Measurements from ENCODE around the gene JAM2. TPM values are rescaled to one million over a fixed set of nuclear protein-coding genes. Genes with fewer than 3 reads are reported as not detected.

Gene JAM2
- total and polyA plus RNA-seq, 12 donors, result 15.3 to 54.4 (median 34.5) TPM

DNA sequence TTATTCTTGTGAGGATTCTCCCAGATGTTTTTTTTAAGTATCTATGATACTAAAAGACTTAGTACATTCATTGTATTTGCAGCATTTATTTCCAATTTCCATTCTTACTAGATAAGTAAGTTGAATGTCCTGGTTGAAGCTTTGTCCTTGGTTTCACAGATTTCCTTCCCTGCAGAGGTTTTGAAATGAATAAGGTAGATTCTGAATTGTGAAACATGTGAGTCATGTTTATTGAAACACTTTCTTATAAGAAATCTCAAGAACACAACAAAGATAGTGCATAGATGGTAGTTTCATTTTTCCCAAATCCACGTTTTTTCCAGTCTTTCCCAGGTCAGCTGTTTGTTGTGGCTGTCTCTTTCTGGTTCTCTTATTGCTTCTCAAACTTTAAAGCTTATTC is 120.5 kb downstream of the JAM2 start:
- DNase-seq (no peak), ATAC-seq (no peak)
- Histone ChIP-seq H3K27me3 (no peaks in the 10 kb centered on the region), H3K36me3 (peaks cover 0 to 90% (median 38%) of the 10 kb centered on the region in 9 donors), H3K4me3 (no peak overlapping the region), H3K4me1 (peaks cover 0 to 33% (median 15%) of the 10 kb centered on the region in 9 donors), H3K9me3 (no peaks in the 10 kb centered on the region), H3K27ac (no peak overlapping the region)
- intact Hi-C loops (cut with DNase I), result no loop called here
- TF ChIP-seq, protein P1, sequence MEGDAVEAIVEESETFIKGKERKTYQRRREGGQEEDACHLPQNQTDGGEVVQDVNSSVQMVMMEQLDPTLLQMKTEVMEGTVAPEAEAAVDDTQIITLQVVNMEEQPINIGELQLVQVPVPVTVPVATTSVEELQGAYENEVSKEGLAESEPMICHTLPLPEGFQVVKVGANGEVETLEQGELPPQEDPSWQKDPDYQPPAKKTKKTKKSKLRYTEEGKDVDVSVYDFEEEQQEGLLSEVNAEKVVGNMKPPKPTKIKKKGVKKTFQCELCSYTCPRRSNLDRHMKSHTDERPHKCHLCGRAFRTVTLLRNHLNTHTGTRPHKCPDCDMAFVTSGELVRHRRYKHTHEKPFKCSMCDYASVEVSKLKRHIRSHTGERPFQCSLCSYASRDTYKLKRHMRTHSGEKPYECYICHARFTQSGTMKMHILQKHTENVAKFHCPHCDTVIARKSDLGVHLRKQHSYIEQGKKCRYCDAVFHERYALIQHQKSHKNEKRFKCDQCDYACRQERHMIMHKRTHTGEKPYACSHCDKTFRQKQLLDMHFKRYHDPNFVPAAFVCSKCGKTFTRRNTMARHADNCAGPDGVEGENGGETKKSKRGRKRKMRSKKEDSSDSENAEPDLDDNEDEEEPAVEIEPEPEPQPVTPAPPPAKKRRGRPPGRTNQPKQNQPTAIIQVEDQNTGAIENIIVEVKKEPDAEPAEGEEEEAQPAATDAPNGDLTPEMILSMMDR (IDR thresholded peaks at IDR 0.05), result no peak
- WGBS, 2 donors, result 74% methylated on average over 1 of the region's 1 CpG

DNA sequence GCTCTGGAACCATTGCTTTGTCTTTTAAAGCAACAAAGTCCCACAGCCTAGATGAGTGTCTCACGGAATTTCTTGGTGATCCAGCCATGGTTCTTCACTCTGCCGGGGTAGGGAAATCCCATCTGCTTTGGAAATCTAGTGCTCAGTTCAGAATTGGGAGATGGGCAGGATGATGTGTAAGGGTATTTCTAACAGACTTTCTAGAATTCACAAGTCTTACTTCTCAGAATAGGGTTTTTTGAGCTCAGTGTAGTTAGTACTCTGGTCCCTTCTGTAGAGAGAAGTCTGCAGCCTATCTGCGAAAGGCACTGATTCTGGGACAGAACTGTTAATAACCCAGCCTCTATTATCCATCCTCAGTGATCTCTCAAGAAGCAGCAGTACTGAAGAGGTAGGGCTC is 121.0 kb downstream of the JAM2 start:
- no peak for ATAC-seq
- Histone ChIP-seq H3K27ac (no peak overlapping the region), H3K27me3 (no peaks in the 10 kb centered on the region), H3K4me3 (no peak overlapping the region), H3K36me3 (peaks cover 0 to 90% (median 43%) of the 10 kb centered on the region in 9 donors), H3K4me1 (peaks cover 0 to 32% (median 15%) of the 10 kb centered on the region in 9 donors), H3K9me3 (no peaks in the 10 kb centered on the region)
- WGBS, 2 donors, result 91 to 97% methylated on average over 3 of the region's 3 CpGs
- DNase-seq, result no peak
- intact Hi-C loops (cut with DNase I), result no loop called here
- TF ChIP-seq, protein P1 (IDR thresholded peaks at IDR 0.05), result no peak

DNA sequence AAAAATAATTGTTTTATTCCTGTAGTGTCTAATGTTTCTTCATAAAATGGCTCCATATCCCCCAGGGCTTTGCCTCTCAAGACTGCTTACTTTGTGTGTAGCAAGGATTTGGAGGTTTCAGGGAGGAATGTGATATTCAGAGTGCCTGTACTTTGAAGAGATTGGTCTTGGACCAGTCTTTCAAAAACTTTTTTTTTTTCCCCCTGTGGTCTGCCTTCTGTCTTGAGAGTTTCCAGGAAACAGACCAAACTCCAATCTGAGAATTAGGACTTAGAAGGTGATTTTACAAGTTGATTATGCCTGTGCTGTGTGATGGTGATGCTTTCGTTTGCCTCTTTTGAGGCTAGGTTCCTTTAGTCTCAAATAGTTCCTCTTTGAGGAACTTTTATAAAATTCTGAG is 121.6 kb downstream of the JAM2 start:
- no peak overlapping the region for H3K27ac ChIP-seq
- no peaks in the 10 kb centered on the region for H3K9me3 ChIP-seq
- H3K4me1 ChIP-seq, result peaks cover 0 to 26% (median 15%) of the 10 kb centered on the region in 9 donors
- no peak overlapping the region for H3K4me3 ChIP-seq
- H3K36me3 ChIP-seq, result peaks cover 0 to 90% (median 46%) of the 10 kb centered on the region in 9 donors
- DNase-seq, result no peak
- ATAC-seq, result no peak
- no peaks in the 10 kb centered on the region for H3K27me3 ChIP-seq
- intact Hi-C loops (cut with DNase I), result no loop called here
- TF ChIP-seq, protein P1 (IDR thresholded peaks at IDR 0.05), result no peak
- 97 to 100% methylated on average over 1 of the region's 1 CpG for WGBS, 2 donors

DNA sequence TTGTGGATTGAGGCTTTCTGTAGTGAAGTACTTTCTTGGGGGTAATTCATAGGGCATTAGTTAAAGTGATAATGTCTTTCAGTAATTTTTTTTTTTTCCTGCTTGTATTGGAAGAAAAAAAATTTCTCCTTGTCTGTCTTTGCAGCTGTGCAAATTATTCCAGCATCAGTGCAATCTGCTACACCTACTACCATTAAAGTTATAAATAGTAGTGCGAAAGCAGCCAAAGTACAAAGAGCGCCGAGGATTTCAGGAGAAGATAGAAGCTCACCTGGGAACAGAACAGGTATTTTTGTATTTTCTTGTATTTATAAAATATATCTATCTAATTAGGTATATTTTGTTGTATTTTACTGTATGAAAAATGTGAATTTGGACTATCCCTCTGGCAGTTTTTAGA is 125.0 kb downstream of the JAM2 start:
- no peaks in the 10 kb centered on the region for H3K4me1 ChIP-seq
- TF ChIP-seq, protein P1 (IDR thresholded peaks at IDR 0.05), result no peak
- H3K36me3 ChIP-seq, result peaks cover 0 to 100% (median 42%) of the 10 kb centered on the region in 9 donors
- intact Hi-C loops (cut with DNase I), result no loop called here
- no peaks in the 10 kb centered on the region for H3K27me3 ChIP-seq
- DNase-seq (no peak), ATAC-seq (no peak)
- WGBS, 2 donors, result 93 to 94% methylated on average over 3 of the region's 3 CpGs
- no peak overlapping the region for H3K27ac ChIP-seq
- no peaks in the 10 kb centered on the region for H3K9me3 ChIP-seq
- no peak overlapping the region for H3K4me3 ChIP-seq

Other genes starting within 250 kb of the JAM2 start
- gene MRPL39, start 31.8 kb upstream of the JAM2 start, total RNA-seq, result 10 to 100 TPM; 39.3 to 59.1 (median 51.3) TPM
- gene MRPL39, start 31.8 kb upstream of the JAM2 start, polyA plus RNA-seq, result 10 to 100 TPM; 59.4 to 73.6 TPM
- 100 to 1,000 TPM; 537 to 965 (median 854) TPM for gene ATP5PF, start 95.6 kb downstream of the JAM2 start, total RNA-seq
- gene ATP5PF, start 95.6 kb downstream of the JAM2 start, polyA plus RNA-seq, result 100 to 1,000 TPM; 596 to 726 TPM
- gene GABPA, start 95.7 kb downstream of the JAM2 start, total RNA-seq, result 10 to 100 TPM; 11.0 to 18.4 (median 14.1) TPM
- 10 to 100 TPM in 1 of 2 donors, 1 to 10 TPM in 1; 5.1 to 11.0 TPM for gene GABPA, start 95.7 kb downstream of the JAM2 start, polyA plus RNA-seq